ENCODE results near the gene PHYKPL. TPM values are rescaled to one million over a fixed set of nuclear protein-coding genes. Genes with fewer than 3 reads are reported as not detected.

The PHYKPL gene
- total RNA-seq, 1 experiment from 2014 or later = 41.7 TPM

GRCh38 chr5:178180141-178180863, 52.3 kb downstream of the PHYKPL start:
- ChIA-PET POLR2A (interaction anchor here (0.7 to 3.6 kb wide), 12 partner anchors 11 to 66 kb away, joined by 3 to 67 read pairs (median 5); partner anchors contain the start of genes HNRNPAB and NHP2), CTCF (interaction anchor here (0.5 to 4.1 kb wide), 23 partner anchors 9 to 754 kb away, joined by 3 to 55 read pairs (median 4); partner anchors contain the start of genes GRK6, HNRNPAB and PHYKPL)
- peak; percentile 93 for ATAC-seq
- Mint-ChIP-seq H3K27me3 (ENCODE audit: low read depth) (no peaks in the 10 kb centered on the region), H3K27ac (peak overlapping the region; percentile 100), H3K4me3 (peak overlapping the region; percentile 57), H3K4me1 (peaks cover 50% of the 10 kb centered on the region), H3K36me3 (peaks cover 2% of the 10 kb centered on the region; the same call in 1 of the 2 replicates), H3K9me3 (peaks cover 3% of the 10 kb centered on the region; the same call in 1 of the 2 replicates)
- peak; percentile 75 for DNase-seq (ENCODE audit: low spot score)
- TF ChIP-seq ATF3 (CRISPR knock-in tag; conservative IDR thresholded peaks at IDR 0.05) (no peak), ETV6 (CRISPR knock-in tag; IDR thresholded peaks at IDR 0.05) (peak; percentile 64; the same call in 1 of the 2 replicates), ATF1 (CRISPR knock-in tag; IDR thresholded peaks at IDR 0.05) (no peak), STAT6 (CRISPR knock-in tag; conservative IDR thresholded peaks at IDR 0.05; ENCODE audit: low read depth) (no peak), ZNF263 (CRISPR knock-in tag; IDR thresholded peaks at IDR 0.05; ENCODE audit: low read depth) (no peak), OVOL2 (CRISPR knock-in tag; IDR thresholded peaks at IDR 0.05; ENCODE audit: borderline replicate concordance) (no peak), FOXP1 (CRISPR knock-in tag; IDR thresholded peaks at IDR 0.05; ENCODE audit: borderline replicate concordance) (no peak), ZNF423 (CRISPR knock-in tag; IDR thresholded peaks at IDR 0.05) (peak; percentile 58), USF2 (CRISPR knock-in tag; IDR thresholded peaks at IDR 0.05) (peak; percentile 59), ZNF396 (CRISPR knock-in tag; IDR thresholded peaks at IDR 0.05; ENCODE audit: borderline replicate concordance) (0 out of 2 replicates have a peak, but pooled peaks have one; percentile 48), NFATC4 (CRISPR knock-in tag; IDR thresholded peaks at IDR 0.05) (no peak), SP1 (CRISPR knock-in tag; conservative IDR thresholded peaks at IDR 0.05) (peak; percentile 75), NR3C1 (CRISPR knock-in tag; conservative IDR thresholded peaks at IDR 0.05; ENCODE audit: low read depth) (no peak), NFE2L1 (CRISPR knock-in tag; IDR thresholded peaks at IDR 0.05) (no peak), ZBTB21 (CRISPR knock-in tag; IDR thresholded peaks at IDR 0.05; ENCODE audit: borderline replicate concordance) (peak; percentile 73; the same call in 1 of the 2 replicates), CBFB (CRISPR knock-in tag; IDR thresholded peaks at IDR 0.05; ENCODE audit: low read depth) (no peak), CREM (CRISPR knock-in tag; IDR thresholded peaks at IDR 0.05) (peak; percentile 40; the same call in 1 of the 2 replicates), TP53 (CRISPR knock-in tag; IDR thresholded peaks at IDR 0.05) (no peak)
- TF ChIP-seq, protein P1, sequence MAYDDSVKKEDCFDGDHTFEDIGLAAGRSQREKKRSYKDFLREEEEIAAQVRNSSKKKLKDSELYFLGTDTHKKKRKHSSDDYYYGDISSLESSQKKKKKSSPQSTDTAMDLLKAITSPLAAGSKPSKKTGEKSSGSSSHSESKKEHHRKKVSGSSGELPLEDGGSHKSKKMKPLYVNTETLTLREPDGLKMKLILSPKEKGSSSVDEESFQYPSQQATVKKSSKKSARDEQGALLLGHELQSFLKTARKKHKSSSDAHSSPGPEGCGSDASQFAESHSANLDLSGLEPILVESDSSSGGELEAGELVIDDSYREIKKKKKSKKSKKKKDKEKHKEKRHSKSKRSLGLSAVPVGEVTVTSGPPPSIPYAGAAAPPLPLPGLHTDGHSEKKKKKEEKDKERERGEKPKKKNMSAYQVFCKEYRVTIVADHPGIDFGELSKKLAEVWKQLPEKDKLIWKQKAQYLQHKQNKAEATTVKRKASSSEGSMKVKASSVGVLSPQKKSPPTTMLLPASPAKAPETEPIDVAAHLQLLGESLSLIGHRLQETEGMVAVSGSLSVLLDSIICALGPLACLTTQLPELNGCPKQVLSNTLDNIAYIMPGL (CRISPR knock-in tag; IDR thresholded peaks at IDR 0.05) = no peak
- TF ChIP-seq, protein P2, sequence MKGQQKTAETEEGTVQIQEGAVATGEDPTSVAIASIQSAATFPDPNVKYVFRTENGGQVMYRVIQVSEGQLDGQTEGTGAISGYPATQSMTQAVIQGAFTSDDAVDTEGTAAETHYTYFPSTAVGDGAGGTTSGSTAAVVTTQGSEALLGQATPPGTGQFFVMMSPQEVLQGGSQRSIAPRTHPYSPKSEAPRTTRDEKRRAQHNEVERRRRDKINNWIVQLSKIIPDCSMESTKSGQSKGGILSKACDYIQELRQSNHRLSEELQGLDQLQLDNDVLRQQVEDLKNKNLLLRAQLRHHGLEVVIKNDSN (CRISPR knock-in tag; IDR thresholded peaks at IDR 0.05) = peak; percentile 55; the same call in 1 of the 2 replicates
- TF ChIP-seq, protein P3, sequence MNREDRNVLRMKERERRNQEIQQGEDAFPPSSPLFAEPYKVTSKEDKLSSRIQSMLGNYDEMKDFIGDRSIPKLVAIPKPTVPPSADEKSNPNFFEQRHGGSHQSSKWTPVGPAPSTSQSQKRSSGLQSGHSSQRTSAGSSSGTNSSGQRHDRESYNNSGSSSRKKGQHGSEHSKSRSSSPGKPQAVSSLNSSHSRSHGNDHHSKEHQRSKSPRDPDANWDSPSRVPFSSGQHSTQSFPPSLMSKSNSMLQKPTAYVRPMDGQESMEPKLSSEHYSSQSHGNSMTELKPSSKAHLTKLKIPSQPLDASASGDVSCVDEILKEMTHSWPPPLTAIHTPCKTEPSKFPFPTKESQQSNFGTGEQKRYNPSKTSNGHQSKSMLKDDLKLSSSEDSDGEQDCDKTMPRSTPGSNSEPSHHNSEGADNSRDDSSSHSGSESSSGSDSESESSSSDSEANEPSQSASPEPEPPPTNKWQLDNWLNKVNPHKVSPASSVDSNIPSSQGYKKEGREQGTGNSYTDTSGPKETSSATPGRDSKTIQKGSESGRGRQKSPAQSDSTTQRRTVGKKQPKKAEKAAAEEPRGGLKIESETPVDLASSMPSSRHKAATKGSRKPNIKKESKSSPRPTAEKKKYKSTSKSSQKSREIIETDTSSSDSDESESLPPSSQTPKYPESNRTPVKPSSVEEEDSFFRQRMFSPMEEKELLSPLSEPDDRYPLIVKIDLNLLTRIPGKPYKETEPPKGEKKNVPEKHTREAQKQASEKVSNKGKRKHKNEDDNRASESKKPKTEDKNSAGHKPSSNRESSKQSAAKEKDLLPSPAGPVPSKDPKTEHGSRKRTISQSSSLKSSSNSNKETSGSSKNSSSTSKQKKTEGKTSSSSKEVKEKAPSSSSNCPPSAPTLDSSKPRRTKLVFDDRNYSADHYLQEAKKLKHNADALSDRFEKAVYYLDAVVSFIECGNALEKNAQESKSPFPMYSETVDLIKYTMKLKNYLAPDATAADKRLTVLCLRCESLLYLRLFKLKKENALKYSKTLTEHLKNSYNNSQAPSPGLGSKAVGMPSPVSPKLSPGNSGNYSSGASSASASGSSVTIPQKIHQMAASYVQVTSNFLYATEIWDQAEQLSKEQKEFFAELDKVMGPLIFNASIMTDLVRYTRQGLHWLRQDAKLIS (CRISPR knock-in tag; IDR thresholded peaks at IDR 0.05; ENCODE audit: borderline replicate concordance) = peak; percentile 63; the same call in 1 of the 2 replicates
- TF ChIP-seq, protein P4, sequence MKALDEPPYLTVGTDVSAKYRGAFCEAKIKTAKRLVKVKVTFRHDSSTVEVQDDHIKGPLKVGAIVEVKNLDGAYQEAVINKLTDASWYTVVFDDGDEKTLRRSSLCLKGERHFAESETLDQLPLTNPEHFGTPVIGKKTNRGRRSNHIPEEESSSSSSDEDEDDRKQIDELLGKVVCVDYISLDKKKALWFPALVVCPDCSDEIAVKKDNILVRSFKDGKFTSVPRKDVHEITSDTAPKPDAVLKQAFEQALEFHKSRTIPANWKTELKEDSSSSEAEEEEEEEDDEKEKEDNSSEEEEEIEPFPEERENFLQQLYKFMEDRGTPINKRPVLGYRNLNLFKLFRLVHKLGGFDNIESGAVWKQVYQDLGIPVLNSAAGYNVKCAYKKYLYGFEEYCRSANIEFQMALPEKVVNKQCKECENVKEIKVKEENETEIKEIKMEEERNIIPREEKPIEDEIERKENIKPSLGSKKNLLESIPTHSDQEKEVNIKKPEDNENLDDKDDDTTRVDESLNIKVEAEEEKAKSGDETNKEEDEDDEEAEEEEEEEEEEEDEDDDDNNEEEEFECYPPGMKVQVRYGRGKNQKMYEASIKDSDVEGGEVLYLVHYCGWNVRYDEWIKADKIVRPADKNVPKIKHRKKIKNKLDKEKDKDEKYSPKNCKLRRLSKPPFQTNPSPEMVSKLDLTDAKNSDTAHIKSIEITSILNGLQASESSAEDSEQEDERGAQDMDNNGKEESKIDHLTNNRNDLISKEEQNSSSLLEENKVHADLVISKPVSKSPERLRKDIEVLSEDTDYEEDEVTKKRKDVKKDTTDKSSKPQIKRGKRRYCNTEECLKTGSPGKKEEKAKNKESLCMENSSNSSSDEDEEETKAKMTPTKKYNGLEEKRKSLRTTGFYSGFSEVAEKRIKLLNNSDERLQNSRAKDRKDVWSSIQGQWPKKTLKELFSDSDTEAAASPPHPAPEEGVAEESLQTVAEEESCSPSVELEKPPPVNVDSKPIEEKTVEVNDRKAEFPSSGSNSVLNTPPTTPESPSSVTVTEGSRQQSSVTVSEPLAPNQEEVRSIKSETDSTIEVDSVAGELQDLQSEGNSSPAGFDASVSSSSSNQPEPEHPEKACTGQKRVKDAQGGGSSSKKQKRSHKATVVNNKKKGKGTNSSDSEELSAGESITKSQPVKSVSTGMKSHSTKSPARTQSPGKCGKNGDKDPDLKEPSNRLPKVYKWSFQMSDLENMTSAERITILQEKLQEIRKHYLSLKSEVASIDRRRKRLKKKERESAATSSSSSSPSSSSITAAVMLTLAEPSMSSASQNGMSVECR (CRISPR knock-in tag; IDR thresholded peaks at IDR 0.05; ENCODE audit: borderline replicate concordance) = no peak

All from WTC11 (cell line).